WTC11 (cell line): ENCODE results near the gene FOXN3. TPM values are rescaled to one million over a fixed set of nuclear protein-coding genes. Genes with fewer than 3 reads are reported as not detected.

ENCODE experiments used
- ATAC-seq: fragments of 200-7000 bp; cut with Tn5 transposase; 2 replicates; pipeline ENCODE4 v1.10.0; 2021; ENCODE audit warnings: mild to moderate bottlenecking, moderate library complexity
- CTCF ChIA-PET: fragments of 300-600 bp; sonication (Branson Sonifier 250); formaldehyde crosslinking; loops from one replicate; lab custom pipeline; 2021; ENCODE audit warnings: antibody characterized with exemption; lab: Charles Lee
- POLR2A ChIA-PET: fragments of 350-600 bp; sonication (Branson Sonifier 250); formaldehyde crosslinking; loops from one replicate; lab custom pipeline; 2021; ENCODE audit warnings: antibody characterized with exemption; lab: Charles Lee
- DNase-seq: peaks from one replicate; pipeline ENCODE4 v3.0.0; 2021; ENCODE audit warnings: low spot score
- H3K27ac Mint-ChIP-seq: 2 replicates; pipeline ENCODE4 v1.8.0; 2021; ENCODE audit warnings: mixed read lengths
- H3K27me3 Mint-ChIP-seq: 2 replicates; pipeline ENCODE4 v1.8.0; 2021; ENCODE audit warnings: low read depth, mild to moderate bottlenecking, moderate library complexity, mixed read lengths
- H3K36me3 Mint-ChIP-seq: 2 replicates; pipeline ENCODE4 v1.8.0; 2021; ENCODE audit warnings: mixed read lengths
- H3K4me1 Mint-ChIP-seq: 2 replicates; pipeline ENCODE4 v1.8.0; 2022; ENCODE audit warnings: mixed read lengths
- H3K4me3 Mint-ChIP-seq: 2 replicates; pipeline ENCODE4 v1.8.0; 2021; ENCODE audit warnings: mild to moderate bottlenecking, moderate library complexity, mixed read lengths
- H3K9me3 Mint-ChIP-seq: 2 replicates; pipeline ENCODE4 v1.8.0; 2021; ENCODE audit warnings: mixed read lengths
- ATF1 ChIP-seq: sonication (generic); formaldehyde crosslinking; IDR thresholded peaks from 2 replicates; pipeline ENCODE4 v1.8.1; 2023; ENCODE audit warnings: mild to moderate bottlenecking, moderate library complexity, missing genetic modification reagents
- CBFB ChIP-seq: sonication (generic); formaldehyde crosslinking; IDR thresholded peaks from 2 replicates; pipeline ENCODE4 v1.8.1; 2022; ENCODE audit warnings: mild to moderate bottlenecking, low read depth, missing genetic modification reagents
- EMX1 ChIP-seq: fragments of 250-450 bp; sonication (Bioruptor Pico); IDR thresholded peaks from 2 replicates; pipeline ENCODE4 v1.8.0; 2021; ENCODE audit warnings: mild to moderate bottlenecking
- ESRRA ChIP-seq: sonication (generic); formaldehyde crosslinking; IDR thresholded peaks from 2 replicates; pipeline ENCODE4 v1.8.1; 2022; ENCODE audit warnings: mild to moderate bottlenecking, missing genetic modification reagents, borderline replicate concordance
- ETV6 ChIP-seq: sonication (generic); formaldehyde crosslinking; IDR thresholded peaks from 2 replicates; pipeline ENCODE4 v1.8.1; 2022; ENCODE audit warnings: mild to moderate bottlenecking, missing genetic modification reagents
- FOXJ3 ChIP-seq: sonication (generic); formaldehyde crosslinking; IDR thresholded peaks from 2 replicates; pipeline ENCODE4 v1.9.0; 2021; ENCODE audit warnings: missing genetic modification reagents, mild to moderate bottlenecking, borderline replicate concordance
- FOXP1 ChIP-seq: sonication (generic); formaldehyde crosslinking; IDR thresholded peaks from 2 replicates; pipeline ENCODE4 v1.8.0; 2022; ENCODE audit warnings: missing genetic modification reagents, mild to moderate bottlenecking, moderate library complexity, borderline replicate concordance
- GTF2I ChIP-seq: fragments of 250-450 bp; sonication (Bioruptor Pico); conservative IDR thresholded peaks from 2 replicates; pipeline ENCODE4 v1.4.0; 2021; ENCODE audit warnings: mild to moderate bottlenecking
- JUN ChIP-seq: sonication (generic); formaldehyde crosslinking; IDR thresholded peaks from 2 replicates; pipeline ENCODE4 v1.8.0; 2023; ENCODE audit warnings: mild to moderate bottlenecking, missing genetic modification reagents
- KAT7 ChIP-seq: sonication (generic); formaldehyde crosslinking; IDR thresholded peaks from 2 replicates; pipeline ENCODE4 v1.8.1; 2023; ENCODE audit warnings: missing genetic modification reagents, mild to moderate bottlenecking, borderline replicate concordance
- OVOL2 ChIP-seq: fragments of 250-450 bp; sonication (Bioruptor Pico); IDR thresholded peaks from 2 replicates; pipeline ENCODE4 v1.9.0; 2021; ENCODE audit warnings: mild to moderate bottlenecking, borderline replicate concordance
- SMAD3 ChIP-seq: sonication (generic); formaldehyde crosslinking; IDR thresholded peaks from 2 replicates; pipeline ENCODE4 v1.8.0; 2022; ENCODE audit warnings: missing genetic modification reagents, mild to moderate bottlenecking, borderline replicate concordance
- ZNF138 ChIP-seq: sonication (generic); formaldehyde crosslinking; conservative IDR thresholded peaks from 2 replicates; pipeline ENCODE4 v1.8.1; 2022; ENCODE audit warnings: mild to moderate bottlenecking, moderate library complexity, missing genetic modification reagents
- ZNF232 ChIP-seq: sonication (generic); formaldehyde crosslinking; IDR thresholded peaks from 2 replicates; pipeline ENCODE4 v1.8.0; 2022; ENCODE audit warnings: mild to moderate bottlenecking, missing genetic modification reagents
- ZNF263 ChIP-seq: sonication (generic); formaldehyde crosslinking; IDR thresholded peaks from 2 replicates; pipeline ENCODE4 v1.8.1; 2022; ENCODE audit warnings: low read depth, mild to moderate bottlenecking, moderate library complexity, missing genetic modification reagents
- total RNA-seq: library from RNA; stranded (reverse); gene quantifications from 3 replicates; pipeline ENCODE4 v1.2.3, GENCODE V29; 2021
- TF ChIP-seq, protein P1 (sequence below): sonication (generic); formaldehyde crosslinking; IDR thresholded peaks from 2 replicates; pipeline ENCODE4 v1.8.1; 2022; ENCODE audit warnings: low read depth, mild to moderate bottlenecking, moderate library complexity, missing genetic modification reagents, borderline replicate concordance
- TF ChIP-seq, protein P2 (sequence below): sonication (generic); formaldehyde crosslinking; IDR thresholded peaks from 2 replicates; pipeline ENCODE4 v1.8.1; 2022; ENCODE audit warnings: missing genetic modification reagents, borderline replicate concordance
- TF ChIP-seq, protein P3 (sequence below): sonication (generic); formaldehyde crosslinking; IDR thresholded peaks from 2 replicates; pipeline ENCODE4 v1.8.0; 2022; ENCODE audit warnings: mild to moderate bottlenecking, missing genetic modification reagents
- TF ChIP-seq, protein P4 (sequence below): fragments of 250-450 bp; sonication (Bioruptor Pico); IDR thresholded peaks from 2 replicates; pipeline ENCODE4 v1.9.0; 2021; ENCODE audit warnings: mild to moderate bottlenecking
- TF ChIP-seq, protein P5 (sequence below): sonication (generic); formaldehyde crosslinking; IDR thresholded peaks from 2 replicates; pipeline ENCODE4 v1.8.1; 2023; ENCODE audit warnings: mild to moderate bottlenecking, missing genetic modification reagents, moderate library complexity
- TF ChIP-seq, protein P6 (sequence below): sonication (generic); formaldehyde crosslinking; conservative IDR thresholded peaks from 2 replicates; pipeline ENCODE4 v1.8.1; 2022; ENCODE audit warnings: mild to moderate bottlenecking, missing genetic modification reagents
- TF ChIP-seq, protein P7 (sequence below): fragments of 250-450 bp; sonication (Bioruptor Pico); IDR thresholded peaks from 2 replicates; pipeline ENCODE4 v1.8.0; 2021; ENCODE audit warnings: mild to moderate bottlenecking
- TF ChIP-seq, protein P8 (sequence below): sonication (generic); formaldehyde crosslinking; IDR thresholded peaks from 2 replicates; pipeline ENCODE4 v1.8.1; 2022; ENCODE audit warnings: mild to moderate bottlenecking, missing genetic modification reagents, moderate library complexity, borderline replicate concordance

Gene FOXN3
- total RNA-seq, 1 experiment from 2014 or later = 170 TPM

DNA sequence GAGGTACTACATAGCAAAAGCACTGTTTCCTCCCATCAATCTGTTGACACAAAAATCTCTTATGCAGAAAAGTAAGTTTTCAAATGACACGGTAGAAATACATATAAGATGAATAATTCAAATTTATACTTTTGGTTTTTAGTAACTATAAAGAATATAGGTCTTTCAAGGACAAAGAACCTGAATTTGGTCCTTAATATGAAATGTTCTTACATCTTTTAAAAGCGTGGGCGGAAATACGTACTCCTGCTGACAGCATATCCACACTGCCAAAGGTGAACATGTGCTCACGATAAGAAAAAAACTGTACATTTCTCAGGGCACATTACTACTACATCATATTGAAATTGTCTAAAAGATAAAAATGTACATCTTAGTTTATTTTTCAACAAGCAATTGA, 127.6 kb downstream of the FOXN3 start:
- no peaks in the 10 kb centered on the region for H3K9me3 Mint-ChIP-seq

DNA sequence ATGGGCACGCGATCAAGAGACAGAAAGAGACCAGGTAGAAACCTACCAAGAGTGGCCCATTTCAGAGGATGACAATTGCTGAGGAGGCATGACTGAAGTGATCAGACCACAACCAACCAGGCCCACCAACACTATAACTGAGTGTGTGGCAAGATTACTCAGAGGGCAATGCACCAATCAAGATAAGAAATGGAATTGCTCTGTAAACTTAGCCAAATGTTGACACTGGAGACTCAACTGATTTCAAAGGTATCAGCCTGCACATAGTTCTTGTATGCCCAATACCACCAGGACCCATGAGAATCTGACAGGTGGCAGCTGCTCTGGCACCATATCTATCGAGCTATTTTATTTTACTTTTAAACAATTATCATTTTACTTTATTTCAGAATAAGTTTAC, 128.9 kb downstream of the FOXN3 start:
- Mint-ChIP-seq H3K27me3 (no peaks in the 10 kb centered on the region), H3K27ac (no peak overlapping the region), H3K4me3 (no peak overlapping the region), H3K36me3 (peaks cover 27% of the 10 kb centered on the region), H3K4me1 (peaks cover 71% of the 10 kb centered on the region), H3K9me3 (no peaks in the 10 kb centered on the region)
- ATAC-seq (no peak), DNase-seq (no peak)
- ChIA-PET POLR2A (interaction anchor here (0.7 kb wide), 1 partner anchor 384 kb away, joined by 9 read pairs; no protein-coding TSS in a partner anchor), CTCF (no interaction called here)
- TF ChIP-seq GTF2I (CRISPR knock-in tag) = no peak
- TF ChIP-seq SMAD3 (CRISPR knock-in tag) = no peak
- TF ChIP-seq, protein P1, sequence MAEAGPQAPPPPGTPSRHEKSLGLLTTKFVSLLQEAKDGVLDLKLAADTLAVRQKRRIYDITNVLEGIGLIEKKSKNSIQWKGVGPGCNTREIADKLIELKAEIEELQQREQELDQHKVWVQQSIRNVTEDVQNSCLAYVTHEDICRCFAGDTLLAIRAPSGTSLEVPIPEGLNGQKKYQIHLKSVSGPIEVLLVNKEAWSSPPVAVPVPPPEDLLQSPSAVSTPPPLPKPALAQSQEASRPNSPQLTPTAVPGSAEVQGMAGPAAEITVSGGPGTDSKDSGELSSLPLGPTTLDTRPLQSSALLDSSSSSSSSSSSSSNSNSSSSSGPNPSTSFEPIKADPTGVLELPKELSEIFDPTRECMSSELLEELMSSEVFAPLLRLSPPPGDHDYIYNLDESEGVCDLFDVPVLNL = no peak
- no peak for TF ChIP-seq ETV6 (CRISPR knock-in tag)
- TF ChIP-seq, protein P2, sequence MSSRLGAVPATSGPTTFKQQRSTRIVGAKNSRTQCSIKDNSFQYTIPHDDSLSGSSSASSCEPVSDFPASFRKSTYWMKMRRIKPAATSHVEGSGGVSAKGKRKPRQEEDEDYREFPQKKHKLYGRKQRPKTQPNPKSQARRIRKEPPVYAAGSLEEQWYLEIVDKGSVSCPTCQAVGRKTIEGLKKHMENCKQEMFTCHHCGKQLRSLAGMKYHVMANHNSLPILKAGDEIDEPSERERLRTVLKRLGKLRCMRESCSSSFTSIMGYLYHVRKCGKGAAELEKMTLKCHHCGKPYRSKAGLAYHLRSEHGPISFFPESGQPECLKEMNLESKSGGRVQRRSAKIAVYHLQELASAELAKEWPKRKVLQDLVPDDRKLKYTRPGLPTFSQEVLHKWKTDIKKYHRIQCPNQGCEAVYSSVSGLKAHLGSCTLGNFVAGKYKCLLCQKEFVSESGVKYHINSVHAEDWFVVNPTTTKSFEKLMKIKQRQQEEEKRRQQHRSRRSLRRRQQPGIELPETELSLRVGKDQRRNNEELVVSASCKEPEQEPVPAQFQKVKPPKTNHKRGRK (CRISPR knock-in tag) = no peak
- TF ChIP-seq, protein P3, sequence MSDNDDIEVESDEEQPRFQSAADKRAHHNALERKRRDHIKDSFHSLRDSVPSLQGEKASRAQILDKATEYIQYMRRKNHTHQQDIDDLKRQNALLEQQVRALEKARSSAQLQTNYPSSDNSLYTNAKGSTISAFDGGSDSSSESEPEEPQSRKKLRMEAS (CRISPR knock-in tag) = no peak
- TF ChIP-seq, protein P4, sequence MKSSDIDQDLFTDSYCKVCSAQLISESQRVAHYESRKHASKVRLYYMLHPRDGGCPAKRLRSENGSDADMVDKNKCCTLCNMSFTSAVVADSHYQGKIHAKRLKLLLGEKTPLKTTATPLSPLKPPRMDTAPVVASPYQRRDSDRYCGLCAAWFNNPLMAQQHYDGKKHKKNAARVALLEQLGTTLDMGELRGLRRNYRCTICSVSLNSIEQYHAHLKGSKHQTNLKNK (CRISPR knock-in tag) = no peak
- TF ChIP-seq EMX1 = no peak
- no peak for TF ChIP-seq ATF1
- no peak for TF ChIP-seq FOXJ3 (CRISPR knock-in tag)
- TF ChIP-seq, protein P5, sequence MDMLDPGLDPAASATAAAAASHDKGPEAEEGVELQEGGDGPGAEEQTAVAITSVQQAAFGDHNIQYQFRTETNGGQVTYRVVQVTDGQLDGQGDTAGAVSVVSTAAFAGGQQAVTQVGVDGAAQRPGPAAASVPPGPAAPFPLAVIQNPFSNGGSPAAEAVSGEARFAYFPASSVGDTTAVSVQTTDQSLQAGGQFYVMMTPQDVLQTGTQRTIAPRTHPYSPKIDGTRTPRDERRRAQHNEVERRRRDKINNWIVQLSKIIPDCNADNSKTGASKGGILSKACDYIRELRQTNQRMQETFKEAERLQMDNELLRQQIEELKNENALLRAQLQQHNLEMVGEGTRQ (CRISPR knock-in tag) = no peak
- TF ChIP-seq KAT7 (CRISPR knock-in tag) = no peak
- no peak for TF ChIP-seq ZNF263
- no peak for TF ChIP-seq FOXP1
- TF ChIP-seq, protein P6, sequence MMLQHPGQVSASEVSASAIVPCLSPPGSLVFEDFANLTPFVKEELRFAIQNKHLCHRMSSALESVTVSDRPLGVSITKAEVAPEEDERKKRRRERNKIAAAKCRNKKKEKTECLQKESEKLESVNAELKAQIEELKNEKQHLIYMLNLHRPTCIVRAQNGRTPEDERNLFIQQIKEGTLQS (CRISPR knock-in tag) = no peak
- no peak for TF ChIP-seq CBFB (CRISPR knock-in tag)
- TF ChIP-seq ESRRA (CRISPR knock-in tag) = no peak

More for the DNA sequence above, 127.6 kb downstream of the FOXN3 start:
- no peak for TF ChIP-seq JUN (CRISPR knock-in tag)
- H3K36me3 Mint-ChIP-seq = peaks cover 27% of the 10 kb centered on the region
- ChIA-PET POLR2A (no interaction called here), CTCF (no interaction called here)
- no peaks in the 10 kb centered on the region for H3K27me3 Mint-ChIP-seq
- ATAC-seq = no peak
- peaks cover 77% of the 10 kb centered on the region for H3K4me1 Mint-ChIP-seq
- 0 out of 2 replicates have a peak overlapping the region, but pooled peaks have one; percentile 60 for H3K27ac Mint-ChIP-seq
- no peak for DNase-seq
- no peak overlapping the region for H3K4me3 Mint-ChIP-seq

DNA sequence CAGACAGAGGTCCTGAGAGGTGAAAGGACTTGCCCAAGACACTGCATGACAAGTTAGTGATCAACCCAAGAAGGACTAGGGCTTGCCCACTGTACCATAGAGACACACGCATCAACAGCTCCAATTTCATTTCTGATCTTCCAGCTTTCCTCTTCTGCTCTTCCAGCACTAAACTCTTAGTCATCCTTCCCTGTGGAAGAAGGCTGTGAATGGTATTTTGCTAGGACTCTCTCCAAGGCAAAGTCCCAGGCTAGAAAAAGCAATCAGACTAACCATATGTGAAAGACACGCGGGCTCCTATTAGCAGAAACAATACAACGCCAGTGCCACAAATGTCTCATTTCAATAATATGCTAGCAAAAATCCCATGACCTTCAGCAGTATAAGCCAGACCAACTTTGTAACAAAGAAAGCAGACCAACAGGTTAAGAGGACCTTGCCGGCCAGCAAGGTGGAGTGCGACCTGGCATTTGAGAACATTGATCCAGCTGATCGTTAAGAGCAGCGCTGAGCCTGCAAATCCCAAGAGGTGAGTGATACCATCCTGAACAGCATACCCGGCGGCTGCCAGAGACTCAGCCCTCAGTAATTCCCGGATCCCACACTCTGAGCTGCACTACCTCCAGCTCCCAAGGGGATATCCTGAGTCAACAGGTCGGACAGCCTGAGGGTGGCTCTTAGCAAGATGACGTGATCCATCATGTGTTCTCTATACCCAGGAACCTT, 132.5 kb downstream of the FOXN3 start:
- Mint-ChIP-seq H3K27me3 (no peaks in the 10 kb centered on the region), H3K36me3 (peaks cover 17% of the 10 kb centered on the region), H3K9me3 (no peaks in the 10 kb centered on the region), H3K4me1 (peaks cover 69% of the 10 kb centered on the region), H3K27ac (peak overlapping the region; percentile 92), H3K4me3 (no peak overlapping the region)
- ATAC-seq (peak; percentile 34), DNase-seq (no peak)
- ChIA-PET POLR2A (no interaction called here), CTCF (interaction anchor here (1.0 to 1.3 kb wide), 2 partner anchors 18 to 31 kb away, joined by 3 read pairs; no protein-coding TSS in a partner anchor)
- TF ChIP-seq, protein P7, sequence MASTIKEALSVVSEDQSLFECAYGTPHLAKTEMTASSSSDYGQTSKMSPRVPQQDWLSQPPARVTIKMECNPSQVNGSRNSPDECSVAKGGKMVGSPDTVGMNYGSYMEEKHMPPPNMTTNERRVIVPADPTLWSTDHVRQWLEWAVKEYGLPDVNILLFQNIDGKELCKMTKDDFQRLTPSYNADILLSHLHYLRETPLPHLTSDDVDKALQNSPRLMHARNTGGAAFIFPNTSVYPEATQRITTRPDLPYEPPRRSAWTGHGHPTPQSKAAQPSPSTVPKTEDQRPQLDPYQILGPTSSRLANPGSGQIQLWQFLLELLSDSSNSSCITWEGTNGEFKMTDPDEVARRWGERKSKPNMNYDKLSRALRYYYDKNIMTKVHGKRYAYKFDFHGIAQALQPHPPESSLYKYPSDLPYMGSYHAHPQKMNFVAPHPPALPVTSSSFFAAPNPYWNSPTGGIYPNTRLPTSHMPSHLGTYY = no peak
- TF ChIP-seq ZNF232 (CRISPR knock-in tag) (no peak), ESRRA (CRISPR knock-in tag) (no peak), ZNF138 (no peak), ETV6 (CRISPR knock-in tag) (no peak), OVOL2 (no peak)
- TF ChIP-seq, protein P6 (CRISPR knock-in tag) = no peak
- TF ChIP-seq, protein P8, sequence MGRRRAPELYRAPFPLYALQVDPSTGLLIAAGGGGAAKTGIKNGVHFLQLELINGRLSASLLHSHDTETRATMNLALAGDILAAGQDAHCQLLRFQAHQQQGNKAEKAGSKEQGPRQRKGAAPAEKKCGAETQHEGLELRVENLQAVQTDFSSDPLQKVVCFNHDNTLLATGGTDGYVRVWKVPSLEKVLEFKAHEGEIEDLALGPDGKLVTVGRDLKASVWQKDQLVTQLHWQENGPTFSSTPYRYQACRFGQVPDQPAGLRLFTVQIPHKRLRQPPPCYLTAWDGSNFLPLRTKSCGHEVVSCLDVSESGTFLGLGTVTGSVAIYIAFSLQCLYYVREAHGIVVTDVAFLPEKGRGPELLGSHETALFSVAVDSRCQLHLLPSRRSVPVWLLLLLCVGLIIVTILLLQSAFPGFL (CRISPR knock-in tag) = no peak
